Eye (tissue), 1 donor: Measurements from ENCODE around the gene ABHD17B.

Experiments used
- DNase-seq: peaks from one replicate; pipeline ENCODE4 v3.0.0-alpha.2; 2015

ABHD17B gene

DNA sequence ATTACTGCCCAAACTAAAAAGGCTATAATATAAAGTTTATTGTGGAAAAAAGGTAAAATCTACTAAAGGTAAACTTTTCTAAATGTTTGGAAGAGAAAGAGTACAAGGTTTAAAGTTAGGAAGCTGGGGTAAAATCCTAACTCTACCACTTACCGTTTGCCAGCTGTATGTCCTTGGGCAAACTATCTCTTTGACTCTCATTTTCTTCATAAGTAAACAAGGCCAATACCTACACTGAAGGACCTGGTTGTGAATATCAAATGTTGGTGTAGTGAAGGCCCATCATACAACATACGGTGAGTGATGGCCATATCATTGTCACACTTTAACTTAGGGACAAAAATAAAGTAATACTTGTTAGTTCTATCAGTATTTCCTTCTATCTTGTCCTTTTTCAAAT is 34.9 kb downstream of the ABHD17B start:
- no peak for DNase-seq

DNA sequence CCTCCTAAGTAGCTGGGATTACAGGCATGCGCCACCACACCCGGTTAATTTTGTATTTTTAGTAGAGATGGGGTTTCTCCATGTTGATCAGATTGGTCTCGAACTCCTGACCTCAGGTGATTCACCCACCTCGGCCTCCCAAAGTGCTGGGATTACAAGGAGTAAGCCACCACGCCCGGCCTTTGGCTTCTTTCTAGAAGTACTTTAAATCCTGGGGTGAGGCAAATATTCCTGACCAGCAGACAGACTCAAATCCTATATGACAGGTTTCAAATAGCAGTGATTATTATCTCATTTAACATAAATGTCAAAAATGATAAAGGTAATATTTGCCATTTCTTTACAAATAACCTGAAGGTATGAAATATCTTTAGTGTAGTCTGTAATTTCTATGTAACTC is 35.6 kb downstream of the ABHD17B start:
- no peak for DNase-seq

DNA sequence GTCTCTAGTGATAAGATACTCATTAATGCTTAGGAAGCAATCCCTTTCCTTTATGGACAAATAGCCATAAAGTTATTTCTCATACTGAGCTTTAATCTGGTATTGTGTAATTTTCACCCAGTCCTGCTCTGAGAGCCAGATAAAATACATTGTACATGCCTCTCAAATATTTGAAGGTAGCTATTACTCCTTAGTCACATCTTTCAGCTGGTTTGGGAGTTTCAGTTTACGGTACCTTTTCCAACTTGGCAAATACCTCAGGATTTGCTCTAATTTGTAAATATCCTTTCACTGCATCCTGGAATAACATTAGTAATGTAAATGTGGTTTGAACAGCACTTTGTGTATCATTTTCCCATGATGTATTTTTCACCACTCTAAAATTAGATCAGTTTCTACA is 47.4 kb downstream of the ABHD17B start:
- DNase-seq, result no peak

DNA sequence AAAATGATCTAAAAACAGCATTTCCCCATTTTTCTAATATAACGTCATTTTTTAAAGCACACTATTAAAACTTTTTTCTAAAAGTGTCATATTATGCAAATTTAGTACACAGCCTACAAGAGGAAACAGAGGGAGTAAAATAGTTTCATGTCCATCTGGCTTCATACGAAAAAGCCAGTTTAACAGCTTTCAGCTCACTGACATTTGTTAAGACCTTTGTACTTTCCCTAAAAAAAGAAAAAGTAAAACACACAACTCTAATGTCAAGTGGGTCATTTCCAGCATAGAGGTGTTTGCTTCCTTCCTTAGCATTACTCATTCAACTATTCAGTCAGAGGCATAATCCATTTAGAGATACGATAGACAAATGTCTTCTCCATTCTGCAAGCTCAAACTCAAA is 49.4 kb downstream of the ABHD17B start:
- no peak for DNase-seq

DNA sequence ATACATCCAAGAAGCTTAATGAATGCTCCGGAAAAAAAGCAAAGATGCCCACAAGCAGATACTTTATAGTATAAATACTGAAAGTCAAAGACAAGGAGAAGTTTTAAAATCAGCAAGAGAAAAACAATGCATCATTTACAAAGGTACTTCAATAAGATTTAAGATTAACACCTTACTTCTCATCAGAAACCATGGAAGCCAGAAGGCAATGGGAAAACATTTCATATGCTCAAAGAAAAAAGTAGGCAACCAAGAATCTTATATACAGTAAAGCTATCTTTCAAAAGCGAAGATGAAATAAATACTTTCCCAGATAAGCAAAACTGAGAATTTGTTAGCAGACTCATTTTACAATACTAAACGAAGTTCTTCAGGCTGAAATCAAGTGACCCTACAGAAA is 51.1 kb downstream of the ABHD17B start:
- no peak for DNase-seq

DNA sequence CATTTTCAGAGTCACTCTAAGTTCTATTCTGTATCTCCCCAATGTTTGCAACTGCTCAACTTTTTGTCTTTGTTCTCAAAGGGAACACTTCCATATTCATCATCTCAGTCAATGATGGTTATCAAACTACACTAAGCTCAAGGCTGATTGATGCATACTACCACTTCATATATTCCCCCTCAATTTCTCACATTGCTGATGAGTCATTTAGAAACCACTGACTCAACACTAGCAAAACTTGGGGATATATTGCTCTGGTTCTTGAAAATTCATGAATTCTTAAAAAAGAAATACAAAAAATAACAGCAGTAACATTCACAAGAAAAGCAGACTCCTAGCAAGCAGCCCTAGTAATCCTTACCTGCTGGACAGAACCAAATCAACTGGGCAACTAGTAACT is 52.2 kb downstream of the ABHD17B start:
- no peak for DNase-seq

DNA sequence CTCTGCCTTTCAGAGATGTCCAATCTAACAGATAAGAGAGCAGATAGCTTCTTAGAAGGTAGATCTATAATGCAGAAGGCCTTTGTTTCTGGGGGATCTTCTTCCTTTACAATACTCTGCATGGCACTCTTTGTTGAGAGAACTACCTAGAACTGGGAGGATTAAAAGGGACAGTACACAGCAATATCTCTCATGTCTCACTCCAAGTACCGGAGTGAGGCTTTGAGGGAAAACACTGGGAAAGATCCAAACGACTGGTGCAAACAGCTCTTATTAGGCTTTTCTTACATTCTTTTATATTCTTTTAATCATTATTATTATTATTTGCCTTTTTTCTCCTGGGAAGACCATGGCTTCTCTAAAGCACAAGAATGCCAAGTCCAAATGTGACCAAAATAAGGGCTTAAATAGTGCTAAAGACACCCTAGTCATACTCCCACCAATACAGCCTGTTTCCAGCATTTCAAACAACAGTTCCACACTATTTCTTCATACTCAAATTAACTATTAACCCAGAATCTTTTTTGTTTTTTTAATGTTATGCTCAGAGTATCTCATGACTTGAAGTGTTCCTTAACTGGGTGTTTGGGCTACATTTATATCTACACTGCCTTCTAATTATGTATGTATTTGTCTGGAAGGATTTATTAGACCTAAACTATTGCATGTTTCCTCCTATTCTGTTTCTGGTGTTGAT is 52.7 kb downstream of the ABHD17B start:
- no peak for DNase-seq

DNA sequence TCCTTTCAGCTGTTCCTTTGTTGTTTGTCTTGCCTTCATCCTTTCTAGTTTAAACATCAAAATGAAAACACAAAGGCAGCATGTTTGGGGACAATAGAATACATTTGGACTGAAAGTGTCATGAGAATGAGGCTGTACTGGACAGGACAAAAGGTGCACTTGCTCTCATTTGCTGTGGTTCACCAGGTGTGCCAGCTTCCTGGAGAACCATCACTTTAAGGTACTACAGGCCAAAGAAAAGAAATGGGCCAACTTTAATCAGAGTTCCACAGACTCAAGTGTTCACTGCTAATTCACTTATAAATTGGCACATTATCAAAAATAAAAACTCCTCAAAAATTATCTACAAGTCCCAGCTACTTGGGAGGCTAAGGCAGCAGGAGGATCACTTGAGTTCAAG is 53.8 kb downstream of the ABHD17B start:
- DNase-seq, result no peak

DNA sequence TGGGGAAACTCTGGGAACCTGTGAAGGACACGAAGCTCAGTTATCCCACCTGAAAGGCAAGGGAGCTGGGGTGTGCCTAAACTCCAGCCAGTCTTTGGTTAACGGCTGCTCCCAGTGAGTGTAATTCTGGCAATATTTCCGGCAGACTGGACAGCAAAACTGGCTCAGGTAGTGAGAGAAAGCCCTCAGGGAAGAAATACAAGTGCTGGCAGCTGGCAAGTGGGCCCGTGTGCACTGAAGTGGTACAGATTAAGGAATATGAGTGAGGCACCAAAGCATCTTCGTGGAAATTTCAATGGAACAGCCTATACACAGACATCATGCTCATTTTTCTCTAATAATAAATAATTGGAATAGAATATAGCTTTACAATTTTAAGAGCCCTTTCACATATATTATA is 56.2 kb downstream of the ABHD17B start:
- DNase-seq, result peak; percentile 70

DNA sequence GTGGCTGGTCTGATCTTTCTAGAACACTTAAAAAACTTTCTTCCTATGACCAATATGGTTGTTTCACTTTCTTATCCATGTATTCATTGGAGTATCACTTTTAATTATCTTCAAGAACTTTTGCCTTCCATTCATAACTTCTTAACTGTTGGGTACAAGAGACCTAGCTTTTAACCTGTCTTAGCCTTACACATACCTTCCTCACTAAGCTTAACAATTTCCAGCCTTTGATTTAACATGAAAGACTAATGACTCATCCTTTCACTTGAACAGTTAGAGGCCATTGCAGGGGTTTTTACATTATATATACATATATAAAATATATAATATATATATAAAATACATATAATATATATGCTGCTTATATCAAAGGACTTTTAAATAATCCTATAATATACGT is 57.9 kb downstream of the ABHD17B start:
- DNase-seq, result no peak

DNA sequence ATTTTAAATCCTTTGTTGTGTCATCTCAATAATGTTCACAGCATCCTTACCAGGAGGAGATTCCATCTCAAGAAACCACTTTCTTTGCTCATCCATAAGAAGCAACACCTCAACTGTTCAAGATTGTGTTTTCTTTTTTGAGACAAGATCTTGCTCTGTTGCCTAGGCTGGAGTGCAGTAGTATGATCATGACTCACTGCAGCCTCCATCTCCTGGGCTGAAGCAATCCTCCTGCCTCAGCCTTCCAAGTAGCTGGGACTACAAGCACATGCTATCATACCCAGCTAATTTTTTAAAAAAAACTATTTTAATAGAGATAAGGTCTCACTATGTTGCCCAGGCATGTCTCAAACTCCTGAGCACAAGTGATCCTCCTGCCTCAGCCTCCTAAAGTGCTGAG is 60.0 kb downstream of the ABHD17B start:
- DNase-seq, result no peak

DNA sequence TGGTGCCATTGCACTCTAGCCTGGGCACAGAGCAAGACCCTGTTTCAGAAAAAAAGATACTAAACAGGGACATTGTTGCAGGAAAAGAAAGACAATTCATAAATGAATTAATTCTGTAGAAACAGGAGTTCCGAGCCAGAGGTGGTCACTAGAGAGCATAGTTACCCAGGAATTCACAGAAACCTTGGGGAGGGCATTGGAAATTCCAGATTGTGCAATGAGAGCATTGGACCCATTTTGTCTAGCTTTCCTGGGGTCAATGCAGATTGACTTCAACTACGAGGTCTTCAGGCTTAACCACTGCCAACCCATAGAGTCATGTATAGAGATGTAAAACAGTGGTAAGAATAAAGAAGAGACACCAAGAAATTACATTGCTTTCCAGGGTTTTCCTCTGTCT is 63.1 kb downstream of the ABHD17B start:
- DNase-seq, result no peak

DNA sequence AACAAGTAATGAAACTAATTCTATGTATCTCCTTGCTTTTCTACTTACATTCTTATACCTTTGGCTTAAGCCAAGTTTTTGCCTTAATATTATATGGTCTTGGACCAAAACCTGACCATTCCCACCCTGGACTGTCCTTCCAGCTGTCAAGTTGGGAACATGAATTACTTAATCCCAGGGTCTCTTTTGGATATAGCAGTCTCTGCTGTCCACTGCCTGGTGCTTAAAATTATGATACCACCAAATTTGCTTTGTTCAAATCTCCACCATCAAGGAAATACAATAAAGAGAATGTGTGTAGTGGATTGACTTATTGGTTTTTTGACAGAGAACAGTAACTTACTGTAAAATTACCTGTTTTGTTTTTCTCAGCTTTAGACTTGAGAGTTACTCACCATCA is 66.2 kb downstream of the ABHD17B start:
- no peak for DNase-seq

DNA sequence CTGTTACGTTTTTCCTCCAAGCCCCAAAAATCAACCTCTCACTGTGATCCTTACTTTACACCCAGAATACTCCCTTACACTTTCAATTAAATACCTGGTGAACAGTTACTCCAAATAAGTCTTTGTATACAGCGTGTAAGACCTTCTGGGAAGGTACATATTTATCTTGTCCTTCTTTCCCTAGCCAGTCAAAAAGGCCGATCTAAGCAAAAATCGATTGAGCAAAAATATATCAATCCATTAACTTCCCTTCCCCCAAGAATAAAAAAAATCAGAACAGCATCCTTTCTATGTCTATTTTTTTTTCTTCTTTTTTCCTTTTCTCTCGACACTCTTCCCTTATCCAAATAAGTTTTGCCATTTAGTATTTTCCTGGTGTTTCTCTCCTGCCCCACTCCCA is 71.3 kb downstream of the ABHD17B start:
- no peak for DNase-seq

DNA sequence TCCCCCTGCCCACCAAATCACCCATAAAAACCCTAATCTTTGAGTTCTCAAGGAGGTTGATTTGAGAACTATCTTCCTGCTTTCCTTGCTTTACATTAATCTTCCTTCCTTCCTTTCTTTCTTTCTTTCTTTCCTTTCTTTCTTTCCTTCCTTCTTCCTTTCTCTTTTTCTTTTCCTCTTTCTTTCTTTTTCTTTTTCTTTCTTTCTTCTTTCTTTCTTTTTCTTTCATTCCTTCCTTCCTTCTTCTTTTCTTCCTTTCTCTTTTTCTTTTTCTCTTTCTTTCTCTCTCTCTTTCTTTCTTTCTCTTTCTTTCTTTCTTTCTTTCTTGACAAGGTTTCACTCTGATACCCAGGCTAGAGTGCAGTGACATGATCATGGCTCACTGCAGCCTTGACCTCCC is 75.4 kb downstream of the ABHD17B start:
- DNase-seq, result no peak

DNA sequence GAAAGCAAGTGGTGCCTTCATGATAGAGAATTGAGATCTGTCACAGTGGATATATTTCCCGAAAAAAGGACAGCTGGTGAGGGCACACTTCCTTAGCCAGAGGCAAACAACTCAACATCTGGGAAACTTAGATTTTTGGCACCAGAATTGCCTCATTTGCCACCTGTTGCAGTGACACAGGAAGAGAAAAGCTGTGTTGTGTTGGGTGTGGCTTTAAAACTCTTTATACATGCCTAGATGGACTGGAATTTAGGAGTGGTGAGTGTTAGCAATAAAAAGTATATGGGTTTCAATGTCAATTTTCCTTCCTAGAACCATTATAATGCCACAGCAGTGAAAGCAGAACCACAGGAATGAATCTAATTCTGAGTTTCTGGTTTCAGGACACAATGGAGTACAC is 80.1 kb downstream of the ABHD17B start:
- DNase-seq, result no peak

DNA sequence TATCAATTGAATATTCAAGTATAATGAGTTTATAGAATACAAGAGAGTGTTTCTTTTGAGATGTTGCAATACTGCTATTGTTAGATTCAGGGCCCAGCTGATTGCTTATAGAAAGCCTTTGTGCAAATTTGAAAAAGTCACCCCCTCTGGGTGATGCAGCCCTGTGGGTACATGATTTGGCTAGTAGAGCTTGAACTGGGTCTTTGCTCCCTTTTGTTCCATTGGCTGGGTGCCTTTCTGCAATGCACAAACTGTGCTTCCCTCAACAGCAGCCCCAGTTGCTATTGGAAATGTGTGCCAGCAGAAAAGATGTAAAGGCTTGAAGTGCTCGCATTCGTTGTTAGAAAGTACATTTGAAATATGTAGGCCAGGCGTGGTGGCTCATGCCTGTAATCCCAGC is 80.8 kb downstream of the ABHD17B start:
- DNase-seq, result no peak

DNA sequence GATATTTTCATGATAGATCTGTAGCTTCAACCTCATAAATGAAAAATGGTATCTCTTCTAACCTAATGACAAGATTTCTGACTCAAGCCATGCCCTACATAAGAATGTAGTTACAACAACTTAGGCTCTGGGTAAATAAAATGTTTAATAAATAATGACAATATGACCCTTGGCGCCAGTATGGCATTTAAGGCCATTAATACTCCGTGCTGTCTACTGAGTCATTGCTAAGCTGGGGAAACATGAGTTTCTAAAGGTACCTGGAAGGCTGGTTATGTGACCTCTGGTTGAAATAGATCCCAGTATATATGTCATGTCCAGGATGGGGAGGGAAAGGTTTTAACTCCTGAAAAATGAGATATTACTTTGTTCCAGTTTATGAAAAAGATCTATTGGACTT is 84.7 kb downstream of the ABHD17B start:
- DNase-seq, result no peak

DNA sequence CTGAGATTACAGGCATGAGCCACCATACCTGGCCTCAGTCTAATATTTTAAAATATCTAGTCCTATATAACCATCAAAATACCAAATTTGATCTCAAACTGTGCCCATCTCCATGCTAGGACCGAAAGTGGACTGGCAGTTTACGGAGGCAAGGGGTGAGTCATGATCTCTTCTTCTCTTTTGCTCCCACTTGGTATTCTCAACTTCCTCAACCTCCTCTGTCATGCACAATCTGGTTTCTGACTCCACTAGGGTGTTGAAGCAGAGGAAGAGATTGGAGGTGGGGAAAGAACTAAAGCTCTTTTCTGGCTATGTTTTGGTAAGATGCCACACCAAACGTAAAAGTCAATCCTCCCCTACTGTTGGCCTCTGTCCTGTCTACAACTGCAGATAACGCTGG is 86.7 kb downstream of the ABHD17B start:
- no peak for DNase-seq

DNA sequence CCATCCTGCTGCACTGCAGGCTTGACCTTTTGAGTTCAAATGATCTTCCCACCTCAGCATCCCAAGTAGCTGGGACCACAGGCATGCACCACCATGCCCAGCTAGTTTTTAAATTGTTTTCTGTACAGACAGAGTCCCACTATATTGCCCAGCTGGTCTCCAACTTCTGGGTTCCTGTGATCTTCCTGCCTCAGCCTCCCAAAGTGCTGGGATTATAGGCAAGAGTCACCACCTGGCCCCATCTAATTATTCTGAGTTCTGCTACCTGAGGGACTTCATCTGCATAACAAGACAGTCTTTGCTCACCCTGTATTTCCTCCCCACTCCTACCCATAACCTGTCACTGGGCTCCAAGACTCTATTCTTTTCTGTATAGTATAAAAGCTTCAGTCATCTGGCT is 88.1 kb downstream of the ABHD17B start:
- no peak for DNase-seq

DNA sequence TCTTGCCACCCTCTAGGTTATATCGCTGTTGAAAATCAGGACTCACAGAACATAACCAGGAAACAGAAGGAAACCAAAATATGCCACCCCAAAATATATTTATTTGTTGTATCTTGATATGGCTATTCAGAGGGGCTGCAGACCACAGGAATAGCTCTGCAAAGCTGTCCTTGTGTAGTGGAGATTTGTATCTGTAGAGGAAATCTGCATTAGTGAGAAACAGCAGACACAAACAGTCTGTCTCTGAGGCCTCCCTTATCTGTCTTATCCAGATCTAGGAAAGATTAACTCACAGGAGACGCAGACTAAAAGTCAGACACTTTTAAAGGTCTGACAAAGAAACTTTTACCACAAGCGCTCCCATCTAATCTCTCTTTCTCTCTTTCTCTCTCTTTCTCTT is 88.5 kb downstream of the ABHD17B start:
- DNase-seq, result no peak

DNA sequence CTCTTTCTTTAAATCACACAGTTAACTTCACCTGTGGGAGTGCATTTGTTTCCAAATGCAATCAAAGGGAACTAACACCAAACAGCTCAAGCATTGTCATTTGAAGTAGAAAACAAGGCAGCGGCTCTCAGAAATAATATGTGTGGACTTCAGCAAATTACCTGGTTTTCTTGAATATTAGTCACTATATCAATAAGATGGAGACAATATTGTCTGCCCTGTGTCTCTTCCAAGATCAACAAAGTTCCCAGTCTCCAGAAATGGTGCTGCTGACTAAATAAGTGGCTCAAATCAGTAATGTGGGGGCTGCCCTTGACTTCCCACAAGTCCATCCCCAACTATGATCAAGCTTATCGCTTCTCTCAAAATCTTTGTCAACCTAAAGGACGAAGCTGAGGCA is 89.6 kb downstream of the ABHD17B start:
- DNase-seq, result no peak

DNA sequence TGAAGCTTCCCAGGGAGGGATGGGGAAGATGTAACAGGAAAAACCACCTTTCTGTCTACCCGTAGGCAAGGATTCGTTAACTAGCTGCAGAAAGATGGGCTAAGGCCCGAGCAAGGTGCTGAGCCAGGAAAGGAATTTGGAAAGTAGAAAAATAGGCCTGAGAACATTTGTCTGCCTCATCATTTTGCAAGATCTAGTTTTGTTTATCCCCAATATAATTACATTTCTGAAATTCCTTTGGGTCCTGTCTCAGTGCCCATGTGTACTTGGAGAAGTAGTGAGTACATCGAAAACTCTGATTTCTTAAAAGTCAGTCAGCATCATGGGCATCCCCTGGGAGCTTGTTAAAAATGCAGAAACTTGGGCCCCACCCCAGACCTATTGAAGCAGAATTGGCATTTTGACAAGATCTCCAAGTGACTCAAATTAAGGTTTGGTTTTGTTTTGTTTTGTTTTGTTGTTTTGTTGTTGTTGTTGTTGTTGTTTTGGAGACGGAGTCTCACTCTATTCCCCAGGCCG is 90.5 kb downstream of the ABHD17B start:
- DNase-seq, result peak; percentile 24

DNA sequence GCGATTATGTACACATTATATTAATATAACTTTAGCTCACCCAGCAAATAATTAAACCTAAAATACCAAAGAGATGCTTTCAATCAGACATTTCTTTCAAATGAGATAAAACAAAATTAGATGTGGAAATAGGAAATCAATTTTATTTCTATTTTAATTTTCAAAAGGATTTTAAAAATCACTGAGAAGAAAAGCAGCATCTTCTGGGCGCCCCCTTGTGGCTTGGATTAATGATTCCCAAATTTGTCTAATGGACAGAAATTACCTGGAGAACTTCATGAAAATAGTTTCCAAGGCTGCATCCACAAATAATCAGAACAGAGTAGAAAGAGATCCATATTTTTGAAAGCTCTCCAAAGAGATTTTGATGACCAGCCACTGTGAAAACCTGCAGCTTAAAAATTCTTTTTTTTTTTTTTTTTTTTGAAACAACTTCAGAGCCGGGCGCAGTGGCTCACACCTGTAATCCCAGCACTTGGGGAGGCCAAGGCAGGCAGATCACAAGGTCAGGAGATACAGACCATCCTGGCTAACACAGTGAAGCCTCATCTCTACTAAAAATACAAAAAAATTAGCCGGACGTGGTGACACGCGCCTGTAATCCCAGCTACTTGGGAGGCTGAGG is 91.8 kb downstream of the ABHD17B start:
- DNase-seq, result peak; percentile 79

DNA sequence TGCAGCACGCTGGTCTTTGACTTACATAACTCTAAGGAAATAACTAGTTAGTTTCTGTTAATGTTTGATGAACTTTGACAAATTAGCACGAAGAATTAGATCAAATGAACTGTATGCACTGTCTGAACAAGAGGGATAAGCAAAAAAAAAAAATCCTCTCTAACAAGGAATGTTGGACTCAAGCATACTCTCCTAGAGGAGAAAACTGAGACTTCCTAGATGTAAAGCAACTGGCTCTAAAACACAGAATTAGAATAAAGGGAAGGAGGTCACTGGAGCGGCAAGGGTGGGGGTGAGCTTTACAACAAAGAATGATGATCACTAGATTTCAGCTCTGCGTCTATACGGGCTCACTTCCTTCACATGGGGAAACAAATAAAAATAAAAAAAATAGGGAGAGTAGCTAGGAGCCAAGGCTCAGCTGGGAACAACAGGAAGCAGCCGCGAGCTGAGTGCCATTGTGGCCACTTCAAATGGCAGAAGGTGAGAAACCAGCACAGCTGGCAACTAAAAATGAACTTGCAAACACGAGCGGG is 94.0 kb downstream of the ABHD17B start:
- no peak for DNase-seq
